NCI-H226 (cell line): Measurements from ENCODE around the gene C7orf57.
"Not testable (repeated sequence)": the region's sequence is repeated elsewhere in the genome, so short reads cannot be mapped to it uniquely, and the experiment has no call there.

Experiments used
- DNase-seq: peaks from one replicate; pipeline ENCODE4 v3.0.0-alpha.2; 2015

Gene C7orf57

DNA sequence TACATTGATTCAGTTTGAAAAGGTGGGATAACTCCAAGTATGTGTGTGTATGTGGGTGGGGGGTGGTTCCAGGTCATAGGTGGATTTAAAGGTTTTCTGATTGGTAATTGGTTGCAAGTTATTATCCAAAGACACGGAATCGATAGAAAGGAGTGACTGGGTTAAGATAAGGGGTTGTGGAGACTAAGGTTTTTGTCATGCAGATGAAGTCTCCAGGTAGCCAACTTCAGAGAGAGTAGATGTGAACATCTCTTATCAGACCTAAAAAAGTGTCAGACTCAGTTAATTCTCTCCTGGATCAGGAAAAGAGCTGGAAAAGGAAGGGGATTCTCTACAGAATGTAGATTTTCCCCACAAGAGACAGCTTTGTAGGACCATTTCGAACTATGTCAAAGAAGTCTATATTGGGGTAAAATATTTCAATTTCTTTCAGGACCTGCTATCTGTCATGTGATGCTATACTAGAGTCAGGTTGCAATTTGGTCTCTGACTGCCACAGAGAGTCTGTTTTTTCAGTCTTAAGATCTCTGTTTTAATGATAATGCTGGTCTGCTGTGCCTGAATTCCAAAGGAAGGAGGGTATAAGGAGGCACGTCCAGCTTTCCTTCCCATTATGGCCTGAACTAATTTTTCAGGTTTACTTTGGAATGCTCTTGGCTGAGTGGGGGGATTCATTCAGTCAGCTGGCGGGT, 3.6 kb downstream of the C7orf57 start:
- no peak for DNase-seq

DNA sequence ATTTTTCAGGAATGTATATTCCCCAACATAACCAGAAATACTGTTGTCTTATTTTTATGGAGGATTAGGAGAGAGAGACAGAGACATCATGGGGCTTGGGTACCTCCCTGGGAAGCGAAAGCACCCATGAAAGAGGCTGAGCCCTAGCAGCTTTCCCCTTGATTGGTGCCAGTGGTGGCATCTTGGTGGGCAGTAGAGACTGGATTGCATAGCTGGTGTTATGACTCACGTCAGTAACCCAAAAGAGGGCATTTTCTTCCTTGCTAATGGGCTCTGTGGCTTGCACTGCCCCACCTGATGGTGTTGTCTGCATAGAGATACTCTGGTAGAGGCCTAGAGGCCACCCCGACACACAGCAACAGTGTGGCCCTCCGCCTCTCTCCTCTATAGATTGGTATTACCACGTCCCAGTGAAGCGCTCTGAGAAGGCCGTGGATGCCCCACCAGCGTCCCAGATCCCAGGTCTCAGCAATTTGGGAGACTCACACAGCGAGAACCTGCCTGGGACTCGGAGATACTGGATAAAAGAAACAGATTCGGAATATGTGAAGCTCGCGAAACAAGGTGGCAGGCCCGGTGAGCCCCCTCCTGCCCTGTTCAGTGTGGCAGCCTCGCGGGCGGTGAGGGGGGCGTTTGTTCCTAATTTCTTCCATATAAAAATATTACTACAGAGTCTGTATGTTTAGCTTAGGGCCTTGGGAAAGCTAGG, 5.8 kb downstream of the C7orf57 start:
- DNase-seq = peak; percentile 9

DNA sequence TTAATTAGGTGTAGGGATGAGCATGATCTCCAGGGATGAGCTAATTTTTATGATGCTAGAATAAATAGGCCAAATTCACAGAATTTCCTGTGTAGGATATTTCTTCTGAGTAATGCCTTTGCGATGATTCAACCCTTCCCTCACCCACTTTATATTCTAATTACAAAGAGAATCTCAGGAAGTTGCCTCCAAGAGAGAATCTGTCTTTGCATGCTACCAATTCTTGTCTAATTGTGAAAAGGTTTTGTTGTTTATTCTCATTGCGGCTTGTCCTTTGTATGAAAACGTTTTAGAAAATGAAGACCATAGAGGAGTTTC, 6.3 kb downstream of the C7orf57 start:
- peak; percentile 37 for DNase-seq

DNA sequence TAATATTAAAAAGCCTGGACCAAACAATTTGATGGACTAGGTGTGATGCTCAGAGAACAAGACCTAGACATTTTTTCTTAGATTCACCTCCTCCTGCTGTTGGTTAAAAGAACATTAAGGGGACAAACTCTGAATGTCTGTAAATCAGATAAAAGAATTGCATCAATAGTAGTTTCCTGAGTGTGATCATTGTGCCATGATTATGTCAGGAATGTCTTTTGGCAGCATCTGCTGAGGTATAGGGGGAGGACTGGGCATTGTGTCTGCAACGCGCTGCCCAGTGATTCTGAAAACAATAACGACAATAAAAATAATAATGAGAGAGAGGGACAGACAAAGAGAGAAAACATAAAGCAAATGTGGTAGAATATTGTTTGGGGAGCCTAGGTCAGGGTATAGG, 6.9 kb downstream of the C7orf57 start:
- peak; percentile 9 for DNase-seq

DNA sequence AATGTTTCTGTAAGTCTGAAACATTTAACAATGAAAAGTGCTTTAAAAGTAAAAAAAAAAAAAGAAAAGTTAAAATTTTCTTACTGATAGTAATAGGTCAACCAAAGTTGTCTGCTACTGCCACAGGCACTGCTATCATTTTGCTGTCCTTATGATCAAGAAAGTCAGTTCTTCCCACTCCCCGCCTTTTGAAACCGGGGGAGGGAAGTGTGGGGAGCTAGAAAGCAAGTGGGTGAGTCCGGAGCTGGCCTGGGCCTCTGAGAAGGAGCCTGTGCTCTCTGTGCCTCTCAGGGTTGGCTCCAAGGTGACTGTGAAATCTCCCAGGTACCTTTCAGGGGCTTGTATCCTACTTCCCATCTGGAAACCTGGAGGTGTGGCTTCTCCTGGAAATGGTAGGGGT, 7.3 kb downstream of the C7orf57 start:
- DNase-seq = no peak

DNA sequence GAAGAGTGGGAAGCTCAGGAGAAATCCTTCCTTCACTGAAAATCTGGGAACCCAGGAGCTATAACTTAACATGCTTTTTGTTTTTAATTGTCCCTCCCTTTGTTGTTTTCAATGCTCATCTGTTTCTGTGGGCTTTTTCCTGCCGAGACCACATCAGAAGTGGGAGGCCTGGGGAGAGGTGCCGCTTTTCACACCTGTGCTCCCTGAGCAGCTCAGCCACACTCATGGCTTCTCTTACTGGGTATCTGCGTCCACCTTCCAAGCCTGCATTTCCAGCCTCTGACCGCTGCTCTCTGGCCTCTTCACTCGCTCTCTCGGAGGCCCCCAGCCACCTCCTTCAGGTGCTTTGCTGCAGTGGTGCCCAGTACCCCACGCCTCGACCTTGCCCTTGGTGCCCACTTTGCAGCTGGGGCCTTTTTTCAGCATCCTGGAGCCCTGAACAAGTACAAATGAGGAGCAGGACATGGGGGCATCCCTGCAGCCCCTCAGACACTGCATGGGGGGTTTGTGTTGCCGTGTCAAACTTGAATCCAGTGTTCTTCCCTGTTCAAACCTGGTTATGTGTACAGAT, 9.9 kb downstream of the C7orf57 start:
- no peak for DNase-seq

DNA sequence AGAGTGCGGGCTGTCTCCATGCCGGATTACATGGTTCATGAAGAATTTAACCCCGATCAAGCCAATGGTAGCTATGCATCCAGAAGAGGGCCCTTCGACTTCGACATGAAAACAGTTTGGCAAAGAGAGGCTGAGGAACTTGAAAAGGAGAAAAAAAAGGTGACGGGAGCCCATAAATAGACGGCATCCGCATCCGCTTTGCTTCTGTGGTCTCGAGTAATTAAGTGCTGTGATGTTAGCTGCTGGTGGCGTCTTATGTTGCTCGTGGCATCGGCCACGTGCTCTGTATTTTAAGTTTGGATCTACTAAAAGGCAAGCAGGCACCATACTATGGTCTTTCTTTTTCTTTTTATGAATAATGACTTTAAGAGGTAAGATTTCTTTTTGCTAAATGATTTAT, 11.1 kb downstream of the C7orf57 start:
- DNase-seq = no peak

DNA sequence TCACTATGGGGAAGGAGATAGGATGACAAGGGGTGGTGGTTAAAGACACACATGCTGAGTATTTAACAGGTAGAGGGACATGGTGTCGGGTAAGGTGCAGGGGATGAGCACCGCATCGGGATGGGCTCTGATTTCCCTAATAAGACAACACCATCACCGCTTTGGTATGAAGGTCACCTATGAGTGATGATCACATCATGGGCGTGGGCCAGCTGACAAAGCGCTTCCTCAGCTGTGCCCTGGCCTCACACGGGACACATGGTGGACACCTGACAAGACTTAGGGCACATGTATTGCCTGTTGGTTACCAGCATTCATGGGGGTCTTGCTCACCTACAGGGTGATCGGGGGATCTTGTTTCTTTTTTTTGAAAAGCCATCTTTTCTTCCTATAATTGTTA, 12.8 kb downstream of the C7orf57 start:
- DNase-seq = no peak

DNA sequence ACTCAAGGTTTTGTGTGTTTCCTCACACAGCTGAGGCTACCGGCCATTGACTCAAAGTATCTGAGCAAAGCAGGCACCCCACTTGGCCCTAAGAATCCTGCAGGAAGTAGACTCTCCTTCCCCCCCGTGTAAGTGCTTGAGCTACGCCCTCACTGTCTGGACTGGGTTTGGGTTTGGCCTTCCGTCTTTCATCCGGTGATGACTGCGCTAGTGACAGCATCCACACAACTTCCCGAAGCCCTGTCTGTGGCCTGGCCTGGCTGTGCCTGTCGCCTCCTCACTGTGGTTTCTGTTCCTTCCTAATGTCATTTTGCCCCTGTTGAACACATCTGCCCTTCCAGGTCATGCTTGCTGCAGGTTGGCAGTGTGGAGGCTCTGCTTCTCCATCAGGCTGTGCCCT, 14.5 kb downstream of the C7orf57 start:
- DNase-seq = no peak

DNA sequence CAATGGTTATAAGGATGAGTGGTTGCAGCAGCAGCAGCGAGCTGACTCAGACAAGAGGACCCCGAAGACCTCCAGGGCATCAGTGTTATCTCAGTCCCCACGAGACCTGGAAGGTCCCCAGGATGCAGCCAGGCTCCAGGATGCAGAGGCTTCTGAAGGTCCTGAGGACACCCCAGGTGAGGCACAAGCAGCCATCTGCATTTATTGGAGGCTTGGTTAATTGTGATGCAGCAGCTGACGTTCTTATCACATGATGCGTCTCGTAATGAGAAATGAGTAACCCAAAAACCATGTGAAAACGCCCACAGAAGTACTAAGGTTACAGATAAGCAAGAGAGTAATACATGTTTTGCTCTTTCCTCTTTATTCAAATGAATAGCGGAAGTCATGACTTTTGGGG, 17.4 kb downstream of the C7orf57 start:
- peak; percentile 78 for DNase-seq

DNA sequence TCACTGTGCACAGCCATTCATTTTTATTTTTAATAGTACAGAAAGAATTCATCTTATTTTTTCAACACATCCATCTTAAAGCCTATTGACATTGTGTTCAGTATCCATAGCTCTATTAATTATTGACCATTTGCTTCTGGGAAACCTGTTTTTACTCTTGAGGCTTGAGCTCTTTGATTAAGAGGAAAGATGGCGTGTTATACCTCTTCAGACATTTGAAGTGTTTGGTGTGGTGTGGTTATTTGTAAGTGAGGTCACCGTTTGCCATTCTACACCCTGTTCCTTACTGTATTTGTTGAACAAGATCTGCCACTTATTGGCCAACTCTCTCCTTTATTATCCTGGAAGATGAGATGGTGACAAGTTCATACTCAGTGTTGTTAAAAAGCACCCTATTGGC, 18.4 kb downstream of the C7orf57 start:
- no peak for DNase-seq

DNA sequence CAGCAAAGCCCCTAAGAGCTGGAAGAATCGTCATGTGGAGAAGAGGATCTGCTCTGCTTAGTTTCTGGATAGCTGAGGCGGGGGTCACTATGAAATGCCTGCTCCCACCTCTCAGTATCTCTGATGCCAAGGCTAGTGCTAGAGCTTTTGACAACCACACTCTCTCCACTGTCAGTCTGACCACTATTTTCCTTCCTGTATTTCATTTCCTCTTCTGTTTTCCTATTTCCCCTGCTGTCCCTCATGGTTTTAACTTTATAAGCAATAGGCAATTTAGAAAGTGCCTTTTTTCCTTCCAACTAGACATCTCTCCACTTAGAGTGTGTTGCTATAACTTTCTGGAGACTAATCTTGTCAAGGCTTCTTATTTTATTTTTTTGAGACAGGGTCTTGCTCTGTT, 23.6 kb downstream of the C7orf57 start:
- no peak for DNase-seq

DNA sequence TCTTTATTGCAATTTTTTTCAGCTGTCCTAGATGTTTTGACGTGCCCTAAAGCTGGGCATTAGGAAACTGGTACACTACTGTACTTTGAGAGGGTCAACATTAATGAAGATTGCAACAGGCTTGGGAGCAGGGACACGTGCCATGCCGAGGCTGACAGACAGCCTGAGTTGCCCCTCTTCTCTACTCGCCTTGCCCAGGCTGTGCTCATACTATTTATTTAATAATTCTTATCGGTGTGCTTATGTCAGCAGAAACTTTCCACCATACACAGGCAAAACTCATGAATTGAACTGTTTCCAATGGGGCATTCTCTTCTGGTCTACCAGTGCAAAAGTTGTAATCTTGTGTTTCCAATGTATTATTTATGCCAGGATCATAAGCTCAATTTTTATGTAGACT, 24.4 kb downstream of the C7orf57 start:
- no peak for DNase-seq

DNA sequence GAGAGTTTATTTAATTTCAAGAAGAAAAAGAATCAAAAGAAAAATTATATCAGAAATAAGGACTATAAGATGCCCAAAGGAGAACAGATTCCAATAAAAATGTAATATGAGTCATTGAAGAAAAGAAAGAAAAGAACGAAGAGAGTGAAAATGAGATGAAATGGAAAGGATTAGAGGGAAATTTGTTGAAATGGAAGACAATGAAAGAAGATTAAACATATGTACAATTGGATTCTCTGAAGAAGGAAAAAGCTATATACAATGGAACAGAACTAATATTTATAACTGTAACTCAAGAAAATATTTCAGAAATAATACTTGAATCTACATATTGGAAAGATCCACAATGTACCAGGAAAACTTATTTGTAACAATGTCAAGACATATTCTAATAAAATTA, 28.6 kb downstream of the C7orf57 start:
- no peak for DNase-seq

DNA sequence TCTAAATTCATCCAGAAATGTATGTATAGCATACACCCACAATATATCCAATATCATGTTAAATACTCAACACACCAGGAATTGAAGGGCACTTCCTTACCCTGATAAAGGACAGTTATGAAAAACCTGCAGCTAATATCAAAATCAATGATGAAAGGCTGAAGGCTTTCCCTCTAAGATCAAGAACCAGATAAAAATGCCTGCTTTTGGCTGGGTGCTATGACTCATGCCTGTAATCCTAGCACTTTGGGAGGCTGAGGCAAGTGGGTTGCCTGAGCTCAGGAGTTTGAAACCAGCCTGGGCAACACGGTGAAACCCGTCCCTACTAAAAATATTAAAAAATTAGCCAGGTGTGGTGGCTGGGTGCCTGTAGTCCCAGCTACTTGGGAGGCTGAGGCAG, 32.1 kb downstream of the C7orf57 start:
- no peak for DNase-seq

DNA sequence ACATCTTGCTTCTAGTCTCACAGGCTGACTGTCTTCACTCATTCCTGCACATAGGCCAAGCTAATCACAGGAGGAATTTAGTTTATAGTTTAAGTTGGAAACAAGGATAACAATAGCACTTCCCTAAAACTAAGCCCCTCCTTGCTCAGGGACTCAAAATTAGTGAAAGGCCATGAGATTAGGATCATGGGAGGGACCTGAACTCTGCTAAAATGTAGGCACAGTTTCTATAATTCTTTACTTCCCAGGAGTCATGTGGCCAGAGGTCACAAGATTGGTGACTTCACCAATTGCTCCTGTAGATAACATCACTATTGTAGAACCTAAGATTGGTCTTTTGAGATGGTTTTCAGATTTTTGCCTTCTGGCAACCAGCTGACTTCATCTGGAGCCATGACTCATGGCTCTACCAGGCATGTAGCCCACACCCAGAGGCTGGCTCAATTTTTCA, 38.9 kb downstream of the C7orf57 start:
- no peak for DNase-seq

DNA sequence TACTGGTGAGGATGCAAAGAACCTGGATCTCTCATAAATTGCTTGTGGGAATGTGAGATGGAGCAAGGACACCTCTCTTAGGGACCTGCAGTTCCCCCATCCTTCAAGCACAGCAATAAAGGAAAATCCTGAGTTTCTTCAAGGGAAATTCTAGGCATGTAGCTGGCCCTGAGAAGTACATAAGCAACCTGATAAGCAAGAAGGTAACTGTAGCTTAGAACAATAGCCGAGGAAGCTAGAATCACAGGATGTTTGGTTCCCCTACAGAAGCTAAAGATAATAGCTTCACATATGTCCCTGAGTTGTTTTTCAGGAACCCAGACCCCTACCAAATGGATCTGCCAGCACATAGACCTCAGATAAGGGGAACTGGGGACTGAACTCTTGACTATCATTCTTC, 42.1 kb downstream of the C7orf57 start:
- no peak for DNase-seq

DNA sequence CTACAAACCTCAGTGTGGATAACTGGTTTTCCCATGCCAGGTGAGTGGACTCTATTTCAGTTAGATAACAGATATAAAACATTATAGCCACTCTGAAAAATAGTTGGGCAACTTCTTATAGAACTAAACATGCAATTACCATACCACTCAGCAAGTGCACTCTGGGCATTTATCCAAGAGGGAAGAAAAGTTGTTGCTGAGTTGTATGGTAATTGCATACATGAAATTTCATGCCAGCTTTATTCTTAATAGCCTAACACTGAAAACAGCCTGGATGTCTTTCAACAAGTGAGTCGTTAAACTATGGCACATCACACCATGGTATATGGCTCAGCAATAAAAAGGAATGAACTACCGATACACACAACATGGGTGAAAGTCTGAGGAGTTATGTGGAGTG, 43.1 kb downstream of the C7orf57 start:
- DNase-seq = no peak

DNA sequence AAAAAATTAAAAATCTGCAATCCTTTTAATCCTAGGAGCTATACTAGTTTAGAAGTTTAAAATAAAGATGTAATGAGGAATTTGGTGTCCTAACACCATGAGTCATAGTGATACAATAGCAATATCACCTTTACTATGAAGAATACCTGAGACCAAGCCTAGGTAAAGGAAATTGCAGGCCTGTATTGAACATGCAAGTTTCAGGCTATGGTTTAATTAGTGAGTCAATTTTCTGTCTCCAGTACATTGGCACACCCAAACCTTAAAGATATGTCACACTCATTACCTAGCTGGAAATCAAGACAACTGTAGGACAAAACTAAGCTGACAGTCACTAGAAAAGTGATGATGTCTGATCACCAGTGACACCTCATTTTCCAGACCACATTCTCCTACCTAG, 47.0 kb downstream of the C7orf57 start:
- not testable (repeated sequence) for DNase-seq

DNA sequence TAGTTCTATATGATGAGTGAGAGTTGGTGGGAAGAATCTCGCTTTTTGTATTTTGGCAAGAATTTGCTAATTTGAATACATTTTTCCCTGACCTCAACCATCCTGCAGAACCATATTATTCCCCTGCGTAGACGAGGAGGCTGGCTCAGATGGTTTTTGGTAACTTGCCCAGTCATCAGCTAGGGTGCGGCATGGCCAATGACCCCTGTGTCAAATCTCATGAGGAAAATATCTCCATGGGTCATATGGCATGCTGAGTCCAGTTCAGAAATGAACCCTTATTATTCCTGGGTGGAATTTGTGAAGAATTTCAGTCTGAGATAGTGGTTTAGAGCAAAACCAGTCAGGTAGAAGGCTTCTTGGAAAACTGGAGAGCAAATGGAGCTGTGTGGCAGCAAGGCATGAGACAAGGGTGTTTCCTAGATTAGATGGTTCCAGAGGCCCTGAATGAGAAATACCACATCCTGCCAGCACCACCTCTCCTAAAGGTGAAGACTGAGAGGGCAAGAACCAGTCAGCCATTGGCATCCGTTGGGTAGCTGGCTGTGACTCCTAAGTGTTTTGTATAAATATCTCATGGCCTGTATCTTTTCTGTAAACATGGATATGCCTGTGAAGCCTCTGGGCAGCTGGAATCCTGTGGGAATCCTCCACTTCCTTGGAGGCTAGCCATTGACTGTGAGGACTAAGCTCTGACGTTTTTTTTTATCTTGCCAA, 47.9 kb downstream of the C7orf57 start:
- DNase-seq = peak; percentile 96

DNA sequence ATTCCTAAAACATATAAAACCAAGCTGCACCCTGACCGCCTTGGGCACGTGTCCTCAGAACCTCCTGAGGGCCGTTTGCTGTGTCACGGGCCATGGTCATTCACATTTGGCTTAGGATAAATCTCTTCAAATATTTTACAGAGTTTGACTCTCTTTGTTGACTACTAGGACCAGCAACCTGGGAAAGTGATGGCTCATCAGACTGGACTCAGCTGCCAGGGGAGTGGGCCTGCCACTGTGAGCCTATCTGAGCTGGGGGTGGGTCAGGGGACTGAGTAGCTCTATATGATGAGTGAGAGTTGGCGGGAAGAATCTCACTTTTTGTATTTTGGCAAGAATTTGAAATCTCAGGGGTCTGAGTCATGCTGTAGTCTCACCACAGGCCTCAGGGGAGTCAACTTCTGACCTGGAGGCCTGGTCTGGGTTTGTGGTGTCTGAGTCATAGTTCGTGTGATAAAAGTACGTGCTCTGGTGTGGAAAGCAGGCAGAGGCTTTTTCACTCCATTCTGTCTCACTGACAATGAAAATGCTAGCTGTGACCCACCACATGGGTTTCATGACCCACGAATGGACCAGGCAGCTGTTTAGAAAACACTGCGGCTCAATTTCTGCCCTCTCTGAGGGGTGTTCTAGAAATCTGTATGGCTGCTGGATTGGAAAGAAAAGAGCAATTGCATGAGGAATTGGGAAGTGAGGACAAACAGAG, 49.5 kb downstream of the C7orf57 start:
- DNase-seq = peak; percentile 98

DNA sequence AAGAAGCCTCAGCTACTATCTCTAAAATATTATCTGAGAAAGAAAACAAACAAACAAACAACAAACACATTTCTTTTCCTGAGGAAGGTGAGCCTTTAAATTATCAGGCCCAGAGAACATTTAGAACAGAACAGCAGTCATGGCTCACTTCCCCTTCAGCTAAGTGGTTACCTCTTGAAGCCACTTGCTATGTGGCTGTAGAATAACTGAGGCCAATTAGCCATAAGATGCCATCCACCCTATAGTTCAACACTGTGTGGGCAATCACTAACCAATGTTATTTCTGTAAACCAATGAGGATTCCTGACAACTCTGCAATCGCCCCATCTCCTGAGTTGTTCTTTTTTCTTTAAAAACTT, 50.1 kb downstream of the C7orf57 start:
- DNase-seq = no peak

DNA sequence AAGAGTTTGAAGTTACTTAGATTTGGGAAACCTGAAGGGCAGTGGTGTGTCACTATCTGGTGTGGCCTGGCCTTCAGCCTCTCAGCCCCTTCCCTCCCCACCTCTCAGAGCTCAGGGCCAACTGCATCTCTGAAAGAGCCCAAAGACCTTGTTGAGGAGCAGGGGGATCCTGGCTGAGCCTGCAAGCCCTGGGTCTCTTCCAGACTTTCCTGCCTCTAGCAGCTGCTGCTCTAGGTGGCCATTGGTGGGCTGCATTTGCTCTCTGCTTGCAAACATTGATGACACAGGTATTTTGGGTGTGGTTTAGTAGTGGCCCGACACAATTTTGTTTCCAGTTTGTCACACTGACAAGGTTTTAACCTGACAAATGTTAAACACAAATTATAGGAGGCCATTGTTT, 50.6 kb downstream of the C7orf57 start:
- no peak for DNase-seq
